ENCODE results near the gene TRIM46.
"Not testable (repeated sequence)": the region's sequence is repeated elsewhere in the genome, so short reads cannot be mapped to it uniquely, and the experiment has no call there.

Gene TRIM46

GRCh38 chr1:155233502-155233901 lies 59.9 kb downstream of the TRIM46 start:
- DNase-seq, result not testable (repeated sequence)

Measured in CD4-positive, alpha-beta T cell treated with Interleukin-12 subunit alpha and Interleukin-12 subunit beta, for 1 hour (primary cell).